Kasumi-1 (cell line): ENCODE results near the gene GALNT6.

ENCODE experiments used
- DNase-seq, 2 experiments: peaks; one replicate each; lab custom pipeline; 2025; lab: John Stamatoyannopoulos, UW

GALNT6 gene, protein sequence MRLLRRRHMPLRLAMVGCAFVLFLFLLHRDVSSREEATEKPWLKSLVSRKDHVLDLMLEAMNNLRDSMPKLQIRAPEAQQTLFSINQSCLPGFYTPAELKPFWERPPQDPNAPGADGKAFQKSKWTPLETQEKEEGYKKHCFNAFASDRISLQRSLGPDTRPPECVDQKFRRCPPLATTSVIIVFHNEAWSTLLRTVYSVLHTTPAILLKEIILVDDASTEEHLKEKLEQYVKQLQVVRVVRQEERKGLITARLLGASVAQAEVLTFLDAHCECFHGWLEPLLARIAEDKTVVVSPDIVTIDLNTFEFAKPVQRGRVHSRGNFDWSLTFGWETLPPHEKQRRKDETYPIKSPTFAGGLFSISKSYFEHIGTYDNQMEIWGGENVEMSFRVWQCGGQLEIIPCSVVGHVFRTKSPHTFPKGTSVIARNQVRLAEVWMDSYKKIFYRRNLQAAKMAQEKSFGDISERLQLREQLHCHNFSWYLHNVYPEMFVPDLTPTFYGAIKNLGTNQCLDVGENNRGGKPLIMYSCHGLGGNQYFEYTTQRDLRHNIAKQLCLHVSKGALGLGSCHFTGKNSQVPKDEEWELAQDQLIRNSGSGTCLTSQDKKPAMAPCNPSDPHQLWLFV

DNA sequence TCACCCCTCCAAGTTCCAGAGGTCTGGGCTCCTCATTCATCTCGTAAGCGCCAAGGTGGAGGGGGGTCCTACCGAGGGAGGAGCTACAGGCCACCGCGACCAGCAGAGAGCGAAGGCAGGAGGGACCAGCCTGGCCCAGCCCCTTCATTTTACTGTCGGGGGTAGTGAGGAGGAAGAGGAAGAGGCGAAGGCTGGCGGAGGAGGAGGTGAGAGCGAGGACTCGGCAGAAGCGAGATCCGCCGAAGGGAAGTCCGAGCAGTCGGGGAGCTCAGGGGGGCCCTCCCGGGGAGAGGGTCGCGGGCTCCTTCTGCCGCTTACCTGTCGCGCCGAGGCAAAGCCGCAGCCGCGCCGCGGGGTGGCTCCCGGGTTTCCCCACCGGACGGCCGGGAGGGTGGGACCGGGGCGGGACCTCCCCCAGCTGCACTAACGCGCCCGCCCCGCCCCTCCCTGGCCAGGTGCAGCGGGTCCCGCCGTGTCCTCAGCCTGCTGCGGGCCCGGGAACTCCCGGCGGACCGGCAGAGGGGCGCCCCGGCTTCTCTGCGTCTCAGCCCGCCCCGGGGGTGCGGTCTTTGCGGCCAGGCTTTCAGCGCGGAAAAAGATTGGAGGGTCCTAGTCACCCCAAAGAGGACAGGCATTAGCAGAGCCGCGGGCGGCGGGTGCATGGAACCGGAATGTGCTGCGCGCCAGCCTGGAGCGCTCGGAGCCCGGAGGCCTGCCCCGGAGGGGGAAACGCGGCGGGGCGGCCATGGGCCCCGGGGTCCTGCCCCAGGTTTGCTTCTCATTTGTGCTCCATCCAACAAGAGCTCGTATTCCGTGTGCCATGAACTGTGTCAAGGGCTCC, at the start of gene GALNT6:
TSS of gene GALNT6 (minus strand) at position 124 of the 841 bp plus-strand sequence. CDS start 11,625 bp downstream, outside the sequence.
- DNase-seq = peak; percentile 61 to 62

- DNase-seq = no peak
Observed at GRCh38 chr12:51439330-51439729, 48.1 kb upstream of the GALNT6 start.

GRCh38 chr12:51437431-51437830, 46.2 kb upstream of the GALNT6 start:
- DNase-seq = no peak

DNA sequence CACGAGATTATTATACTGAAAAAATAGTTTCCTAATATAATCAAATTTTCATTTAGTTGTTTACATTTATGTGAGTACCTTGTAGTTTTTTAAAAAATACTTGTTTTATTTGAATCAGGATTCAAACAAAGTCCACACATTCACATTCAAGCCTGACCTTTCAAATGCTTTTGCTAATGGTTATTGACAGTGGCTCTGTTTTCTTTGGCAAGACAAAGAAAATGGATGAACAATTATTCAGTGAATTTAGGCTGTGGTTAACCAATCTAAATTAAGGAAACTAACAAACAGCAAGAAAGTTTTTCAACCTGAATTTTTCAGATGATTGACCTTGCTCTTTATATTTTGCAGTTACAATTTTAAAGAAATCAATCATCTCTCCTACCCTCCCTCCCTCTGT, 43.1 kb upstream of the GALNT6 start:
- DNase-seq = no peak

DNA sequence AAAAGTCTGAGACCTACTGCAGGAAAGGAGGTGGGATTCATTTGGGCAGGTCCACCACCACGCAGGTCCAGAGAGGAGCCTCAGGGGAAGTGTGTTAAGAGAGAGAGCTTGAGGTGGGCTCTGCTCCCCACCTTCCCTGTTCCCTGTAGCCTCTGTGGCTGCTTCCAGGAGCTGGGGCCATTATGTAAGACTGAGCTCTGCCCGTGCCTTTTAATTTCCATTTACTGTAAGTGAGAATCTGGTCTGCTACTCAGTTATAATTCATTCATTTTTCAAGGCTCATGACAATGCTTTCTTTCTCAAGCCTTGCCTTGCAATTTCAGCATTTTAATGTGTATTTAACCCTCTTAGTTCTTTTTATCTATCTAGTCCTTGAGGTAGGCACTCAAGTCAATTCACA, 41.7 kb upstream of the GALNT6 start:
- no peak for DNase-seq

GRCh38 chr12:51430196-51430895, 39.1 kb upstream of the GALNT6 start:
- no peak for DNase-seq

DNA sequence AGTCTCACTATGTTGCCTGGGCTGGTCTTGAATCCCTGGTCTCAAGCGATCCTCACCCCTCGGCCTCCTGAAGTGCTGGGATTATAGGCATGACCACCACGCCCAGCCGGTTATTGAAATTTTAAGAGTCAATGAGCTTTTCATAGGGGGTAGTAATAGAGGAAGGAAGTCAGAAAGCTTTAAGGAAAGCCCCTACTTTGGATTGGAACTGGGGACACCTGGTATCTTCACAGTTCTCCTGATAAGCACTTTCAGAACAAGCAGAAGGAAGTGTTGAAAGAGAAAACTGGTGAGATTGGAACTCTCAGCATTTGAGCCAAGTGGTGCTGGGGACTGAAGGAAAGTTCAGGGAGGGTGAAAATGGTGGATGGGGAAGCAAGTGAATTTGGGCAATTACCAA, 38.5 kb upstream of the GALNT6 start:
- no peak for DNase-seq

- no peak for DNase-seq
Observed at GRCh38 chr12:51428256-51428655, 37.0 kb upstream of the GALNT6 start.

DNA sequence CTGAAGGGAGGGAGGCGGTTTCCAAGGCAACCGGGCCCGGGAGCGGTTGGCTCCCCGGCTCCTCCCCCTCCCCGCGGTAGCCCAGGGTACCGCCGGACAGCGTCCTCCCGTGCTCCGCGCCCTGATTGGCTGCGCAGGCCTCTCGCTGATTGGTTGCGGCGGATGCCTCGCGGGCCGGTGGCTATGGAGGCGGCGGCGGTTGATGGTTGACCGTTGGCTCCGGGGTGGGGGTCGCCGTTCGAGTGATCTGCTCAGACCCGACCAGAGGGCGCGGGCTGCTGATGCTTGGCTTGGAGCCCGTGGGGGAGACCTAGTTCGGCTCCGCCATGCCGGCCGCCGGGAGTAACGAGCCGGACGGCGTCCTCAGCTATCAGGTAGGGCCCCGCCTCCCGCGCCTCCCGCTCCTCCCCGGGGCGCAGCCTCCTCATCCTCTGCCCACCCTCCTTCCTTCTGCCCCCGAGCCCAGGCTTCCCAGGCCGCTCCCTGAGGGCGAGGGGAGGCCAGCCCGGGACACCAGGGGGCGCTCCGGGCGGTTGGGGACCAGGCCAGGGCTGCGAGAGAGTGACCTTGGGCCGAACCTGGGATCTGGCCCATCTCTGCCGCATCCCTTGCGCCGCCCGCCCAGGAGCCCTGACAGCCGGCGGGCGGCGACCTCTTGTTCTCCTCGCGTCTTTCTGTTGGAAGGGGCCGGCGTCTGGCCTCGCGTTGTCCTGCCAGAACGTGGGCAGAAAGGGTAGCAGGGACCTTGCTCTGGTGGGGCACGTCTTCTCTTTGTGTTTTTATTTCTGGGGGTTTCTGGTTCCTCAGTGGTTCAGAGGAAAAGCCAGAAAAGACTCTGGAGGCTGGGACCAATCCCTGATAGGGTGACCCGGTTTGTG, 33.7 kb upstream of the GALNT6 start, which contains the start of gene SLC4A8:
TSS of gene SLC4A8 (plus strand) at position 170 of the 878 bp plus-strand sequence. CDS start at position 327, 157 bp downstream.
- DNase-seq = peak; percentile 19 to 39

DNA sequence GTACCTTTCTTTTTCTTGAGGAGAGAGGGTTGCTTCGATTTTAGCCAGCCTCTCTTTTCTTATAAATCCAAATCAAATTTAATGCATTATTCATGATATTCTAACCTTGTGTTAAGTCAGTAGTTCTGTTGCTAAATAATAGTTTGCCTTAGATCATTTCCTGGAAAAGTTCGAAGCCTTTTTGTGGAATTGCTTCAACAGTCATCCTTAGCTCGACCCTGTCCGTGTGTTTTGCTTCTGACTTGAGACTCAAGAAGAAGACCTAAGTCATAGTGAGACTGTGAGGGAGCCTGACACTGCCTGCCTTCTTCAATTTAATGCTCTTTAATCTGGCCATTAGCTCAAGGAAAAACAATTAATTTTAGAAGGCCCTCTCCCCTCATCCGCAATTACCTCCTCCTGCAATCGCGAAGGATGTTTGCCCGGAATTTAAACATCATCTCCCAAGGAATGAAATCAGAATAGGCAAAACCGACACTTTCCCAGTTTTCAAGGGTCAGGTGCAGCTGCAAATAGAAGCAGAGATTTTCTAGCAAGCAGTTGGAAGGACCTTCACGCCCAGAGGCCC, 33.0 kb upstream of the GALNT6 start:
- DNase-seq = no peak

- peak; percentile 79 for DNase-seq
Observed at GRCh38 chr12:51421266-51421884, 30.2 kb upstream of the GALNT6 start.

GRCh38 chr12:51419425-51420193, 28.4 kb upstream of the GALNT6 start:
- peak in 1 of 2 experiments; percentile 20 for DNase-seq

GRCh38 chr12:51417826-51418225, 26.6 kb upstream of the GALNT6 start:
- no peak for DNase-seq

DNA sequence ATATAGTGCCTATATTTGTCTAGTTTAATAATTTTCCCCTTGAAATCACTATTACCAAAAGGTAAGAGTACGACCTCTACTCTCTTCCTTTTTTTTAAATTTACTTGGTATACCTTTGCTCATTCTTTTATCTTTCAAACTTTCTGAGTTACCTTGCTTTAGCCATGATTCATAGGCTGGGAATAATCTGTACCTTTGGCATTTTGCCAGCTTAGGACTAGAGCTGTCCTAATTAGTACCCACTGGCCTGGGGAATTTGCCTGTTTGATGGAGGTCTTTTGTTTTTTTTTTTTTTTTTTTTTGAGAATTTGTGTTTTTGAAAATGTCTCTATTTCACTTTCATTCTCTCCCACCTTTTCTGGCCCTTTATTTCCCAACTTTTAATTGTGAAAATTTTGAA, 24.7 kb upstream of the GALNT6 start:
- DNase-seq = no peak

GRCh38 chr12:51413791-51414190, 22.6 kb upstream of the GALNT6 start:
- no peak for DNase-seq

GRCh38 chr12:51413149-51413548, 21.9 kb upstream of the GALNT6 start:
- DNase-seq = no peak

- no peak for DNase-seq
Observed at GRCh38 chr12:51409846-51410245, 18.6 kb upstream of the GALNT6 start.

GRCh38 chr12:51407604-51408003, 16.4 kb upstream of the GALNT6 start:
- DNase-seq = no peak

GRCh38 chr12:51406859-51407258, 15.7 kb upstream of the GALNT6 start:
- DNase-seq = no peak
